Activated CD8-positive, alpha-beta memory T cell treated with anti-CD3 and anti-CD28 coated beads, Interleukin-2, amount 50 U/mL, for 48 hours (primary cell): ENCODE data around the gene ITGAD.
A peak's percentile ranks its signal among the peaks of the same experiment; 100 is the strongest.
"Not testable (repeated sequence)": the region's sequence is repeated elsewhere in the genome, so short reads cannot be mapped to it uniquely, and the experiment has no call there.

Source experiments
- DNase-seq: peaks from one replicate; pipeline ENCODE4 v3.0.0-alpha.2; 2020

ITGAD gene

DNA sequence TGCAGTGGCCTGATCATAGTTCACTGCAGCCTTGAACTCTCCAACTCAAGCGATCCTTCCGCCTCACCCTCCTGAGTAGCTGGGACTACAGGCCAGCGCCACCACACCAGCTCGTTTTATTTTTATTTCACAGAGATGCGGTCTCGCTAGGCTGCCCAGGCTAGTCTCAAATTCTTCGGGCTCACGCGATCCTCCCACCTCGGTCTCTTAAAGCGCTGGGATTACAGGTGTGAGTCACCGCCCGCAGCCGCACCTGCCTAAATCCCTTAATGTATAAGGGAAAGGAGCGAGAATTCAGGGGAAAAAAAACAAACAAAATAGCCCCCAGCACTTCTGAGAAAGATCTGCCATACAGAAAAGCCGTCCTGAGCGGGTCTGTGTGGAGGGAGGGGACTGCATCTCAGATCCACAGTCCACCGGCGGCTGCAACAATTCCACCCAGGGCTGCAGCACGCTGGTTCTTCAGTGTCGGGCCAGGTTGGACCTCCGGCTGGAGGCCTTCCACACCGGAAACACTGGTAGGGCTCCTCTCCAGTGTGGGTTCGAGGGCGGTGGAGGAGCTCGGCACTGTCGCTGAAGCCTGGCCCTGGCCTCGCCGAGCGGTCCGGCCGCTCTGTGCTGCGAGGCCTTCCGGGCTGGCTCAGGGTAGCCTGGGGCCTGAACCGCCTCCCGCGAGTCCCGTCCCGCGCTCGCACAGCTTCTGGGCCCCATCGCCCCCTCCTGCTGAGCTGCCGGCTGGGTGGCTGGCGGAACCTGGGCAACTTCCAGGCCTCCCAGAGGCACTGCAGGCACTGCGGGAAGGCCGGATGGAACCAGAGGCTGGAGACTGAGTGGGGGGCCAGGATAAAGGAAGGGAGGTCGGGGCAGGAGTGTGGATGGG lies 42.4 kb downstream of the ITGAD start:
- DNase-seq, result no peak

DNA sequence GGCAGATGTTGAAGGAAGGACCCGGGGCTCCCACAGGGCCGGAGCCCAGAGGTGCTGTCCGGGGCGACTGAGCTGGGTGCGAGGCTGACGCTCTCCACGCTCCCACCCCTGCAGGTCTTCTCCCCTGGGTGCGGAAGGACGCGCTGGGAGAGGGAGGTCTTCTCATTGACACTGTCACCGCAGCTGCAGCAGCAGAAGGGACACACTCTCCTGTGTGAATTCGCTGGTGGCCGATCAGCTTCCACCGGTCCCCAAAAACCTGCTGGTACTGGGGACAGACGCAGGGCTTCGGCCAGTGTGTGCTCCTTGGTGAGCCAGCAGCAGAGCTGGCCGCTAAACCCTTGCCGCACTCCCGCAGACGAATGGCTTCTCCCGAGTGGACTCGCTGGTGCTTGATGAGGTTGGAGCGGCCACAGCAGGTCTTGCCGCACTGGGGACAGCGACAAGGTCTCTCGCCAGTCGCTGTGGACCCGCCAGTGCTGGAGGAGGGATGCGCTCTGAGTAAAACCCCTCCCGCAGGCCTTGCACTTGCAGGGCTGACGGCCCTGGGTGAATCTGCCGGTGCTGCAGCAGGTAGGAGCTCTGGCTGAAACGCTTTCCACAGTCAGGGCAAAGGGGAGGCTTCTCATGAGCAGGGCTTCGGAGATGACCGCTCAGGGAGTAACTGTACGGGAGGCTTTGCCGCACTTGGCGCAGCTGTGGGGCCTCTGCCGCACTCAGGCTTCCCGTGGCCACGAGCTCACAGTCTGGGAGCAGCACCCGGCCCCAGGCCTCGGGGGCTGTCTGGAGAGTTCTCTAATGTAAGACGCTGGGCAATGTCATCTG lies 43.3 kb downstream of the ITGAD start:
- no peak for DNase-seq

- DNase-seq, result no peak
These were observed 45.3 kb downstream of the ITGAD start for GRCh38 chr16:31438414-31438813.

DNA sequence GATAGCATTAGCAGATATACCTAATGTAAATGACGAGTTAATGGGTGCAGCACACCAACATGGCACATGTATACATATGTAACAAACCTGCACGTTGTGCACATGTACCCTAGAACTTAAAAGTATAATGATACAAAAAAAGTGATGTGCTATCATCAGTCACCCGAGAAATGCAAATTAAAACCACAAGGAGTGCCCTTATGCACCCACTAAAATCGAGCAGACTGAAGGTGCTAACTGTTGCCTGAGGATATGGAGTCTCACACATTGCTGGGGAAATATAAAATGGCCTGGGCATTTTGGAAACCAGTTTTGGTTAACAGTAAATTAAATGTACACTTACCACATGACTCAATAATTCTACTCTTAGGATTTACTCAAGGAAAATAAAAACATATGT lies 45.9 kb downstream of the ITGAD start:
- DNase-seq, result not testable (repeated sequence)

GRCh38 chr16:31439519-31439918 lies 46.4 kb downstream of the ITGAD start:
- DNase-seq, result no peak

- no peak for DNase-seq
These were observed 47.5 kb downstream of the ITGAD start for GRCh38 chr16:31440516-31441184.

- no peak for DNase-seq
These were observed 48.8 kb downstream of the ITGAD start for GRCh38 chr16:31441956-31442355.

DNA sequence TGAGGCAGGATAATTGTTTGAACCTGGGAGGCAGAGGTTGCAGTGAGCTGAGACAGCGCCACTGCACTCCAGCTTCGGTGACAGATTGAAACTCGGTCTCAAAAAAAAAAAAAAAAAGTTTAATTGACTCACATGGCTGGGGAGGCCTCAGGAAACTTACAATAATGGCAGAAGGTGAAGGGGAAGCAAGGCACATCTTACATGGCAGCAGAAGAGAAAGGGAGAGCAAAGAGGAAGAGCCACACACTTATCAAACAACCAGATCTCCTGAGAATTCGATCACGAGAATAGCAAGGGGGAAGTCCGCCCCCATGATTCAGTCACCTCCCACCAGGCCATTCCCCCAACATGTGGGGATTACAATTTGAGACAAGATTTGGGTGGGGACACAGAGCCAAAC lies 52.8 kb downstream of the ITGAD start:
- not testable (repeated sequence) for DNase-seq

DNA sequence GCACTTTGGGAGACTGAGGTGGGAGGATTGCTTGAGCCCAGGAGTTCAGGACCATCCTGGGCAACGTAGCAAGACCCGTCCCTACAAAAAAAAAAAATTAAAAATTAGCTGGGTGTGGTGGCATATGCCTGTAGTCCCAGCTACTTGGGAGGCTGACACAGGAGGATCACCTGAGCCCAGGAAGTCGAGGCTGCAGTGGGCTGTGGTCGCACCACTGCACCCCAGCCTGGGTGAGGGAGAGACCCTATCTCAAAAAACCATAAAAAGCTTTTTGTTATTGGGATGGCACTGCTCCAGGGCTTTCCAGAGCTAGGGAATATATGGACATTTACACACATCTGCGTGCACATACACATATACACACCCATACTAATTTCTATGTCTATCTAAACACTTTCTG lies 58.1 kb downstream of the ITGAD start:
- DNase-seq, result no peak

- DNase-seq, result no peak
These were observed 58.7 kb downstream of the ITGAD start for GRCh38 chr16:31451681-31452351.

DNA sequence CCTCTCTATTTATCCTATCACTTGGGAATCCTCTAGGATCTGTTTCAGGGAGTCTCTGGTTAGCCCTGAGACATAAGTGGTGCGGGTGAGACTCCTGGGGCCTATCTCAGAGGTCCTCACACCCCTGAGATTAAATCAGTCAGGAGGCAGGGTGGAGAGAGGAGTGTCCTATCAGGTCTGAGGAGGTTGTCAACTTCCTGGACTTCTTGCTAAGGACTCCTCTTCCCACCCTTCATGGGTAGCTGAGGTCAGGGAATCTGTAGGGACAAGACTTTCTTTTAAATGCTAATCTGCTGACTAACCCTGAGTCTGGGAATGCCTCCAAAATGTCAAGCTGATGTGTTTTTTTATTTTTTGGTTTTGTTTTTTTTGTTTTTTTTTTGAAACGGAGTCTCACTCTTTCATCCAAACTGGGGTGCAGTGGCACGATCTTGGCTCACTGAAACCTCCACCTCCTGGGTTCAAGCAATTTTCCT lies 59.5 kb downstream of the ITGAD start:
- no peak for DNase-seq

- DNase-seq, result no peak
These were observed 60.4 kb downstream of the ITGAD start for GRCh38 chr16:31453255-31454204.

- DNase-seq, result no peak
These were observed 62.6 kb downstream of the ITGAD start for GRCh38 chr16:31455601-31456314.

GRCh38 chr16:31456988-31457360 lies 63.8 kb downstream of the ITGAD start:
- DNase-seq, result no peak

- DNase-seq, result peak; percentile 79
These were observed 65.1 kb downstream of the ITGAD start for GRCh38 chr16:31458073-31458843.

GRCh38 chr16:31458844-31459686 lies 65.9 kb downstream of the ITGAD start, which contains the start of gene ARMC5:
Gene ARMC5 (plus strand): TSS chr16:31459501. CDS start chr16:31459525, 24 bp downstream.
- peak; percentile 96 for DNase-seq

DNA sequence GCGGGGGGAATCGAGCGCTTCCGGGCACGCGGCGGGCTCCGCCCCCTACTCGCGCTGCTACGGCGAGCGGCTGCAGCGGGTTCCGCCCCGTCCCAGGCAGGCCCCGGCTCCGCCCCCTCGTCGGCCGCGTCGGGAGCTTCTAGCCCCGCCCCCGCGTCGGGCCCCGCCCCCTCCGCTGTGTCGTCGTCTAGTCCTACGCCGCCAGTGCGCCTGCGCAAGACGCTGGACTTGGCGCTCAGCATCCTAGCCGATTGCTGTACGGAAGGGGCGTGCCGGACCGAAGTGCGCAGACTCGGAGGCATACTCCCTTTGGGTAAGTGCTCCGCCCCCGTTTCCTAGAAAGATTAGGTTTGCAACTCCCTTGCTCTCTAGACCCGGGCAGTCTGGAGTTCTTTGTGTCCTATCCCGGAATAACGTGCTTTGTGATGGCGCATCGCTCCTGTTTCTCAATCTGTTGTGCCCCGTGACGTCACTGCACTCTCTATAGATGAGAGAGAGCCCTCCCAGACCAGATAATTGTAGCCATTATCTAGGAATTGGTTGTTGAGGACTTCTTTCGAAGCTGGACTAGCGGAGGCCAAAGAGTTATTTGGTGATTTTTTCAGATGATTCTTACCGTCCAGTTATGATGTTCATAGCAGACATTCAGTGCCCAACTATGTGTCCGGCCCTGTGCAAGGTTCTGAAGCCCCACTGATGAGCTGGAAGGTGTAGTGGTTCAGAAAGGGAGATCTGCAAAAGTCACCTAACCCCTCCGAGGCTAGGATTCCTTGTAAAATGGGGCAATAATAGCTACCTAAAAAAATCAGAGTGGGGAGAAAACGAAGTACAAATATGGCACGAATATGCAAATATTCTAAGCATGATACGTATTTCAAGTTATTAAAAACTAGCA lies 66.8 kb downstream of the ITGAD start:
- peak; percentile 100 for DNase-seq

DNA sequence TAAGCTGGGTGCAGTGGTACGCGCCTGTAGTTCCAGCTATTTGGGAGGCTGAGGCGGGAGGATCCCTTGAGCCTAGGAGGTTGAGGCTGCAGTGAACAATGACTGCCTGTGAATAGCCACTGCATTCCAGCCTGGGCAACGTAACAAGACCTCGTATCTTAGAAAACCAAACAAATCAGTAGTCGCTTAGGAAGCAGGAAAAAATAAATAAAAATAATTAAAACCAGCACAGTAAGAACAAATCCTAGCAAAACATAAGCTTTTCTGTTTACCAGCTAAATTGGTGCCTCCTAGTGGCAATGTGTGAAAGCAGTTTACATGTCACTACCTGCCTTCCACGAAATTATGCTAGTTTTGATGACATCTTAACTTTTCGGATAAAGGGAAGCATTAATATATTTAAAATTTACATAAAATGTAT lies 67.5 kb downstream of the ITGAD start:
- DNase-seq, result no peak
